ENCODE measurements around the gene CDH12.
"Not testable (repeated sequence)": the region's sequence is repeated elsewhere in the genome, so short reads cannot be mapped to it uniquely, and the experiment has no call there.

The CDH12 gene

DNA sequence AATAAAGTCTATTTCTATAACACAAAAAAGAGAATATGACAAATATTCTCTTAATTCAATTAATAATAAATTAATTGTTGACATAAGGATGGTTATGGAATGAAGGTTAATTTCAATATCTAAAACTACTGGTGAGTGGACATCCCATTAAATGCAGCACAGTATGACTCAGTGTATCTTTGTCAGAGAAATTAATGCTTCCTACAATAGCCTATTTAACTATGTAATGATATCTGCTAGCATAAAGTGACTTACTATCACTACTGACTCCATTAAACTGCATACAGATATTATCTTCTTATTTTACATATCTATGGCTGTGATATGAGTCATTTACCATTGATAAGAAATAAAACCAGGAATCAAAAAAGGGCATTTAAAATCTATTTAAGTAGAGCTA lies 298.7 kb downstream of the CDH12 start:
- DNase-seq = no peak

DNA sequence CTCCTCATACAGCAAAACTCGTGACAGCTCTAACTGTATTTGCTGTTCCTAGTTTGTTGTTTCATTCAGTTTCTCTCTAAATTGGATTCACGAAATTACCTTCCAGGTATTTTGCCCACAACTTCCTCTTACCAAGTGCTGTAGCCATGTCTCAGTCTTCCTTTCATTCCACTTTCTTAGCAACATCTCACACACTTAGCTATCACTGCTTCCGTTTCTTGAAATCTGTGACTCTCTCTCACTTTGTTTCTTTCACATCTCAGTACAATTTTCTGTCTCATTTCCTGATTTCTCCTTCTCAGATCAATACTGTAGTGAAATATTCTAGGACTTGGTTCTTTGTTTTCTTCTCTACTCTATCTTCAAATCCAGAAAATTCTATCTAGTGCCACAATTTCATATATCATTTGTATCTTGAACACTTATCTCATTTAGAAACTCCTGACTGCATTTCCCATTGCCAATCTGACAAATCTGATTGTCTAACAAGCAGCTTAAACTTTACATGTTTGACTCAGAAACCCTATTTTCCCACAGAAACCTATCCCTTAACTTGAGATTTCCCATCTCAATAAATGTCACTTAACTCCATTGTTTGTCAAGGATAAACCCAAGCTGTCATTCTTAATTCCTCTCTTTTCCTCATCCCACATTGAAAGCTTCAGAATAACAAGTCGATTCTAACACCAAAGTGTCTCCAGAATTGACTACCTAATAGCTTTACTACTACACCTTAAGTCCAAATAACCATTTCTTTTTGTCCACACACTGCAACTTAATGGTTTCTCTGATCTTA lies 303.1 kb downstream of the CDH12 start:
- DNase-seq = no peak

DNA sequence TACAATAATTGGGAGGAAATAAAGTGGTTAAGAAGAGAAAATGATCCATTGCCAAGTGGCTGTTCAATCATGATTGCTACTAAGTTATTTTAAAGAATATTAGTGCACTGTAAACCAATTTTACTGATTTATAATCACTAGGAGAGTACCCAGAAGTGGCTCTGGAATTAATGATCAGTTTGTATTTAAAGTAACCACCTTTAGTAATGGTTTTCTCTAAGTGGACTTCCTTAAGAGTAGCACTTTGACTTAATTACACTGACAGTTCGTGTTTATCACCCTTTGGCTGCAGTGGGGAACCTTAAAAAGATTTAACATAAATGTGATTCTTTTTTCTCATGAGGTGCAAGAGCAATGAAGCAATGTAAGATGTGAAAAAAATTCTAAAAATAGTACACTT lies 310.8 kb downstream of the CDH12 start:
- DNase-seq = peak; percentile 56

DNA sequence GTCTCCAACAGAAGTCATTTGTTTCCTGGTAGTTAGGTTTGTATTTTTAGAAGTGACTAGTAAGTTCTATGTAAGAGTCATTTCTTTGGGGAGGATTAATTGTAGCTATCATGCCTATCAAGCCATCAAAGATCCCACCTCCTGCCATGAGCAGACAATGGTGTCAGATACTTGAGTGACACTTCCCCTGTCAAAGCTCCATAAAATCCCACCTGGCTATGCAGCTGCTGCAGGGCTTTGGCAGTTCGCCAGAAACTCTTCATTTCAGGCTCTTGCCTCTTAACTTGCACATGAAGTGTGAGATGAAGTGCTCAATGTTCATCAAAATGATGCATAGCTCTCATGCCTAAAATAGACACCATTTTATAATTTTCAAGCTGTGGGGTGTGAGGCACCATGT lies 312.1 kb downstream of the CDH12 start:
- peak; percentile 99 for DNase-seq

DNA sequence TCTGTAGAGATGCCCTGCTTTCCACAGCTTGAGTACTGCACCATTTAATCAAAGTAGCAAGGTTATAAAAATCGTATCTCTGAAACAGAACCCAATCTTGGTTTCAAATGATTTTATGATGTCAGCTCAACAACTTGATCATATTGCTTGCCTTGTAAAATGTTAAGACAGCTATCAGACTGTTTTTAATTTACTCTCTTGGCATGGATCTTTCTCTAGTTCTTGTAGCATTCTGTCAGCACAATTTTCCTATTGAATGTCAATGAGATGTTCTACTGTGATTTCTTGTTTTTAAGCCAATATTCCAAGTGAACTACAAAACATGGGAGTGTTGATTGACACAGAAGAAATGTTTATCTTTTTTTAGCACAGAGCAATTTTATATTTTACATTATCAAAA lies 313.4 kb downstream of the CDH12 start:
- no peak for DNase-seq

- no peak for DNase-seq
Measured at GRCh38 chr5:22531986-22532385, 321.2 kb downstream of the CDH12 start.

GRCh38 chr5:22521521-22521920 lies 331.6 kb downstream of the CDH12 start:
- no peak for DNase-seq

DNA sequence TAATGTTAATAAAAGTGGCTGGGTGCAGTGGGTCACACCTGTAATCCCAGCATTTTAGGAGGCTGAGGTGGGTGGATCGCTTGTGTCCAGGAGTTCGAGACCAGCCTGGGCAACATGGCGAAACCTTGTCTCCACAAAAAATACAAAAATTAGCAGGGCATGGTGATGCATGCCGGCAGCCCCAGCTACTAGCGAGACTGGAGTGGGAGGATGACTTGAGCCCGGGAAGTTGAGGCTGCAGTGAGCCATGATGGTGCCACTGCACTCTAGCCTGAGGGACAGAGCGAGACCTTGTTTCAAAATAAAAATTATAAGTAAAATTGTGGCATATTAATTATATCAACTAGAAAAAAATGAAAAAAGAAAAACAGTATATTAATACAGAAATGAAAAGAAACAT lies 336.6 kb downstream of the CDH12 start:
- not testable (repeated sequence) for DNase-seq

DNA sequence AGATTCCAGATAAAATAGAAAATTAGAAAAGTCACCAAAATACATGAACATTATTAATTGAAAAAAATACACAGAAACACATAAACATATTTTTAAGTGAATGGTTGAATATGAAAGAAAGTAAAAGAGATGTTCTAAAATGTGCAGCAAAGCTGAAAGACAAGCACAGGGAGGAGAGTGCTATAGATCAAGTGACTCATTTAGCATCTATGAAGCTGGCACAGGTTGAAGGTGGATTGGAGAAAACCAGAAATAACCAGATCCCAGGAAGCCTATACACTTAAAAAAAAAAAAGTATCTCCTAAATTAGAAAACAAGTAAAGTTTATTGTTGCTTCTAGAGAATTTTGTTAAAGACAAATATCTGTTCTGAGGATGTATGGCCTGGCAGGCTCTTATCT lies 338.9 kb downstream of the CDH12 start:
- DNase-seq = no peak

GRCh38 chr5:22505891-22506290 lies 347.3 kb downstream of the CDH12 start:
- no peak for DNase-seq

- no peak for DNase-seq
Measured at GRCh38 chr5:22504411-22504810, 348.7 kb downstream of the CDH12 start.

DNA sequence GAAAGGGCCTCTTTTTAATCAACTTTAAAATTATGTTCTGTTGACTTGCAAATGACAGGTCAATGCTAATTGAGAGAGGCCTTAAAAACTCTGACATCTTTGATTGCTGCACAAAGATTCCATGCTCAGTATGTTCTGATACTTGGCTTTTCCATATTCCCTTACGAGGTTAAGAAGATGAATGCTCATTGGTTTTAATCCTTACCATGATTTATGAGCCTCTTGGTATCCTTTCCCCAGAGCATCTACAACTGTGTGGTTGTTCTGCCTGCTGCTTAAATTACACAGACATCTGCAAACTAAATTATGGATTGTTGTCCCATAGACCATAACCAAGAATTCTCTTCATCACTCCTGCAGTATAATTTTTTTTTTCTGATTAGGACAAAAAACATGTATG lies 352.6 kb downstream of the CDH12 start:
- DNase-seq = no peak

DNA sequence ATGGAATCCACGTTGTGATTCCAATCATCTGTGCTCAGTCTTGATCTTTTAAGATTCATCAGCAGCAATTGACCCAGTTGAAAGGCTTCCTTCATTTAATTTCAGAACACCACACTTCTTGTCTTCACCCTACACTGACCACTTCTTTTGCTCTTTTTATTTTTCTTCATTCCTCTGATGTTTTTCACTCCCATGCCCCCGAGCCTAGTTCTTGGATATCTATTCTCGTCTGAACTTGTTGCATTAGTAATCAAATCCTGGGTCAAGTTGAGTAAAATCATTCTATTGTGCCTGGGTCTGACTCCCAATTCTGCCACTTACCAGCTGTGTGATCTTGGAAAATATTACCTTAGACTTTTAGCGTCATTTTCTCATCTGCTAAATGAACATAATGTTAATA lies 356.5 kb downstream of the CDH12 start:
- DNase-seq = no peak

DNA sequence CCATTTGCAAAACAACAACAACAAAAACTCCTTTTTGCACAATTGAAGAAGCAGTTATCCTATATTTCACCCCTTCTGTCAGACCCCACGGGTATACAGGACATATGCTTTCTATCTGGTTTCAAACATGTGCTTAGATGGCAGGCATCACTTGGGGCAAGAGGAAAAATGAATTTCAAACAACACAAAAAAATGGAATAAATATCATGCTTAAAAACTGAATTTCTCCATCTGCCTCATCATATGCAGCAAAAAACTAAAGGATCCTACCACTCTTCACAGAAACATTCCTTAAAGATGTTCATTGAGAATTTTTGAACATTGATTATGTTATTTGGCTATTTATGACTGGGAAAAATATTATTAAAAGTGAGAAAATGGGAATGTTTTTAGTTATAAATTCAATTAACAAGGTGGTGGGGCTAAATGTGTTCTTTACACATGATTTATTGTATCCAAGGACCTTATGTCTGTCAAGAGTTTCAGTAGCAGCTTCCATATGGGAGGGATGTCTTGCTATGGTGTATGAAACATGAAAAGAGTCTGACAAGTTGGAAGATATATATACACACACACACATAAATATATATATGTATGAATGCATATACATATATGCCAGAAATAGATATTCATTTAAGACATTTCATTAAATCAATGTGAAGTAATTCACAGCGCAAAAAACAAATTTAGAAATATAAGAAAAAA lies 358.0 kb downstream of the CDH12 start:
- no peak for DNase-seq

- DNase-seq = no peak
Measured at GRCh38 chr5:22488427-22488826, 364.7 kb downstream of the CDH12 start.

GRCh38 chr5:22480305-22480704 lies 372.8 kb downstream of the CDH12 start:
- DNase-seq = no peak

GRCh38 chr5:22473886-22474285 lies 379.3 kb downstream of the CDH12 start:
- no peak for DNase-seq

- no peak for DNase-seq
Measured at GRCh38 chr5:22471154-22471553, 382.0 kb downstream of the CDH12 start.

DNA sequence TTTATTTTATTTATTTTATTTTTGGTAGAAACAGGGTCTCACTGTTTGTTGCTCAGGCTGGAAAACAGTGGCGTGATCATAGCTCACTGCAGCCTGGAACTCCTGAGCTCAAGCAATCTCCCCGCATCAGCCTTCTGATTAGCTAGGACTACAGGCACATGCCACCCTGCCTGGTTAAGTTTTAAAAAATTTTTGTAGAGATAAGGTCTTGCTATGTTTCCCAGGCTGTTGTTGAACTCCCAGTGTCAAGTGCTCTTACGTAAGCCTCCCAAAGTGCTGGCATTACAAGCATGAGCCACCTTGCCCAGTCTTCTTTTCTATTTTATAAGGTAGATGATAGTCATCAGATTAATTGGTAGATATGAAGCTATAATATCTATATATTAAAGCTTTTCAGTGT lies 382.7 kb downstream of the CDH12 start:
- no peak for DNase-seq

GRCh38 chr5:22465616-22466015 lies 387.5 kb downstream of the CDH12 start:
- no peak for DNase-seq

GRCh38 chr5:22465177-22465576 lies 388.0 kb downstream of the CDH12 start:
- DNase-seq = no peak

- DNase-seq = no peak
Measured at GRCh38 chr5:22460189-22460588, 393.0 kb downstream of the CDH12 start.

DNA sequence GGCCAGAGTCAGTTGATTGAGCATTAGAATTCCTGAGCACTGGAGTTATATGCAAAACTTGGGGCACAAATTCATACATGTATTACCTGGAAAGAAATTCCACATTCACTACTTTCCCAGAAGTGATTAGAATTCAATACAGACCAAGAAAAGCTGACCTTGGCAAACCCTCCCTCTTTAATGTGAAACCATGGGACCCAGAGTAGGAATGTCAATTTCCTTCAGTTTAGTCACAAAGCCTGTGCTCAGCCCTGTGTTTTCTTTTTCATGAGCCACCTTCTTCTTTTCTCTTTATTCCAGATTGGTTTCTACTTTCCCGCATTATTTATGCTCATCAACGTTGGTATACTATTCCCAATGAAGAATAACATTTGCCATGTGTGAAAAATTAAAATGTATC lies 420.2 kb downstream of the CDH12 start:
- no peak for DNase-seq

- no peak for DNase-seq
Measured at GRCh38 chr5:22431840-22432239, 421.3 kb downstream of the CDH12 start.

DNA sequence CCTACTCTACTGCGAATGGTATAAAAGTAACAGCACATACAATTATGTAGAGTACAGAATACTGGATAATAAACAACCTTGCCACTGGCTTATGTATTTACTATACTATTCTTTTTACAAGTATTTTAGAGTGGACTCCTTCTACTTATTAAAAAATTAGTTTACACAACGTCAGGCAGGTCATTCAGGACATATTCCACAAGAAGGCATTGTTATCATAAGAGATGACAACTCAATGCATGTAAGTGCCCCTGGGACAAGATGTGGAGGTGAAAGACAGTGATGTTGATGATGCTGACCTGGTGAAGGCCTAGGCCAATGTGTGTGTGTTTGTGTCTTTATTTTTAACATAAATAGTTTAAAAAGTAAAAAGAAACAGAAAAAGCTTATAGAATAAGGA lies 421.7 kb downstream of the CDH12 start:
- no peak for DNase-seq

Data from NCI-H510A treated with DMSO at 0.1 percent for 48 hours (cell line).